HG02884 (cell line): ENCODE results near the gene LTBP1.
"Not testable (repeated sequence)": the region's sequence is repeated elsewhere in the genome, so short reads cannot be mapped to it uniquely, and the experiment has no call there.

ENCODE experiments used
- ATAC-seq: cut with Tn5 transposase; IDR thresholded peaks from one replicate; pipeline ENCODE4 v1.9.1; 2021; ENCODE audit warnings: mild to moderate bottlenecking, moderate library complexity; ENCODE audit not compliant: unreplicated experiment

LTBP1 gene

GRCh38 chr2:33134086-33134771, 187.5 kb downstream of the LTBP1 start:
- ATAC-seq = no peak

- no peak for ATAC-seq
Observed at GRCh38 chr2:33134791-33135560, 188.2 kb downstream of the LTBP1 start.

- ATAC-seq = no peak
Observed at GRCh38 chr2:33135645-33136044, 188.9 kb downstream of the LTBP1 start.

- no peak for ATAC-seq
Observed at GRCh38 chr2:33136056-33136455, 189.3 kb downstream of the LTBP1 start.

GRCh38 chr2:33136566-33136965, 189.8 kb downstream of the LTBP1 start:
- no peak for ATAC-seq

- ATAC-seq = no peak
Observed at GRCh38 chr2:33137331-33137730, 190.6 kb downstream of the LTBP1 start.

GRCh38 chr2:33139949-33140348, 193.2 kb downstream of the LTBP1 start:
- no peak for ATAC-seq

- ATAC-seq = no peak
Observed at GRCh38 chr2:33141476-33141875, 194.7 kb downstream of the LTBP1 start.

GRCh38 chr2:33142810-33143209, 196.1 kb downstream of the LTBP1 start:
- no peak for ATAC-seq

GRCh38 chr2:33144243-33144642, 197.5 kb downstream of the LTBP1 start:
- ATAC-seq = no peak

- ATAC-seq = no peak
Observed at GRCh38 chr2:33145459-33145858, 198.7 kb downstream of the LTBP1 start.

GRCh38 chr2:33146102-33146501, 199.3 kb downstream of the LTBP1 start:
- ATAC-seq = no peak

- no peak for ATAC-seq
Observed at GRCh38 chr2:33153008-33153407, 206.3 kb downstream of the LTBP1 start.

- no peak for ATAC-seq
Observed at GRCh38 chr2:33158482-33159003, 211.8 kb downstream of the LTBP1 start.

GRCh38 chr2:33160191-33160590, 213.4 kb downstream of the LTBP1 start:
- ATAC-seq = no peak

- ATAC-seq = no peak
Observed at GRCh38 chr2:33166287-33166881, 219.6 kb downstream of the LTBP1 start.

GRCh38 chr2:33167622-33168245, 221.0 kb downstream of the LTBP1 start:
- no peak for ATAC-seq

GRCh38 chr2:33168425-33168824, 221.7 kb downstream of the LTBP1 start:
- no peak for ATAC-seq

- no peak for ATAC-seq
Observed at GRCh38 chr2:33168922-33169321, 222.2 kb downstream of the LTBP1 start.

- ATAC-seq = not testable (repeated sequence)
Observed at GRCh38 chr2:33170251-33170650, 223.5 kb downstream of the LTBP1 start.

GRCh38 chr2:33177627-33178026, 230.9 kb downstream of the LTBP1 start:
- ATAC-seq = no peak
